Measurements from ENCODE around the gene BPIFB1. TPM values are rescaled to one million over a fixed set of nuclear protein-coding genes. Genes with fewer than 3 reads are reported as not detected.

BPIFB1 gene
- total and polyA plus RNA-seq, 2 of the 8 experiments (the other 6 are each of a cell fraction or from before 2014, with no cell fraction given) = not detected

- TF ChIP-seq GABPA (IDR thresholded peaks at IDR 0.05; ENCODE audit: borderline replicate concordance, insufficient read depth, low read length) = no peak
Measured at GRCh38 chr20:33236351-33236750, 46.7 kb upstream of the BPIFB1 start (continued).

All from H1 (cell line).